Spleen (tissue), 11 donors: Measurements from ENCODE around the gene MBD5. TPM values are rescaled to one million over a fixed set of nuclear protein-coding genes. Genes with fewer than 3 reads are reported as not detected.

Experiments used
- DNase-seq: peaks from one replicate; pipeline ENCODE4 v3.0.0-alpha.2; 2020
- H3K27ac ChIP-seq, 8 donors: fragments of 200-600 bp; sonication (generic) in 7 of 8; 1 replicate in 4 of 8; 2 replicates in 4 of 8; pipeline versions ENCODE4 v1.5.0 to v1.8.0; 2016 to 2021; ENCODE audit warnings: inconsistent platforms in 4 of 8, mild to moderate bottlenecking in 4 of 8, moderate library complexity in 1 of 8
- H3K27me3 ChIP-seq, 7 donors: fragments of 200-600 bp; sonication (generic) in 6 of 7; replicated peaks in 1 of 7; 1 replicate in 4 of 7; 2 replicates in 3 of 7; pipeline versions ENCODE4 v1.5.0 to v1.8.0; 2016 to 2021; ENCODE audit warnings: inconsistent platforms in 3 of 7, mild to moderate bottlenecking in 1 of 7
- H3K36me3 ChIP-seq, 6 donors: fragments of 200-600 bp; sonication (generic) in 5 of 6; 1 replicate in 4 of 6; 2 replicates in 2 of 6; pipeline versions ENCODE4 v1.5.0 to v1.8.0; 2016 to 2021; ENCODE audit warnings: inconsistent platforms in 2 of 6
- H3K4me1 ChIP-seq, 6 donors: fragments of 200-600 bp; sonication (generic) in 5 of 6; 1 replicate in 3 of 6; 2 replicates in 3 of 6; pipeline versions ENCODE4 v1.5.0 to v1.8.0; 2016 to 2021; ENCODE audit warnings: inconsistent platforms in 3 of 6
- H3K4me3 ChIP-seq, 8 donors: fragments of 200-600 bp; sonication (generic) in 7 of 8; 1 replicate in 4 of 8; 2 replicates in 4 of 8; pipeline versions ENCODE4 v1.5.0 to v1.8.0; 2016 to 2021; ENCODE audit warnings: inconsistent platforms in 4 of 8, mild to moderate bottlenecking in 4 of 8, moderate library complexity in 2 of 8
- H3K9me3 ChIP-seq, 8 donors: fragments of 200-600 bp; sonication (generic) in 7 of 8; 1 replicate in 4 of 8; 2 replicates in 4 of 8; pipeline versions ENCODE4 v1.5.0 to v1.8.0; 2016 to 2021; ENCODE audit warnings: inconsistent platforms in 4 of 8
- CTCF ChIP-seq, 11 experiments: fragments of 200-600 bp in 7 of 11; fragments of 450-650 bp in 4 of 11; sonication (generic) in 4 of 11; IDR thresholded peaks in 8 of 11; conservative IDR thresholded peaks in 3 of 11; 1 replicate in 7 of 11; 2 replicates in 4 of 11; pipeline versions ENCODE4 v1.4.0 to v1.8.0; 2016 to 2021; ENCODE audit warnings: antibody characterized with exemption in 11 of 11, inconsistent platforms in 4 of 11, mild to moderate bottlenecking in 1 of 11
- POLR2A ChIP-seq, 3 donors: fragments of 450-650 bp; IDR thresholded peaks; one replicate each; pipeline ENCODE4 v1.5.1; 2017; ENCODE audit warnings: antibody characterized with exemption in 3 of 3, mild to moderate bottlenecking in 1 of 3
- POLR2AphosphoS5 ChIP-seq, 3 donors: sonication (generic); formaldehyde crosslinking; IDR thresholded peaks; one replicate each; pipeline ENCODE4 v1.5.1; 2017; ENCODE audit warnings: antibody characterized with exemption in 3 of 3
- WGBS, 5 donors: extraction: QIAGEN DNeasy Blood & Tissue Kit in 3 of 5; methylation state at CpG; one replicate each; pipeline versions ENCODE4 v1.1.5 to v1.1.7; 2013 to 2018; 5-methylcytosine and 5-hydroxymethylcytosine counted together
- intact Hi-C: fragments of 100-400 bp; cut with DNase I; formaldehyde crosslinking; loops from one replicate; pipeline ENCODE4 v1.15.0; 2023; ENCODE audit warnings: low total_unique reads
- polyA plus RNA-seq, 3 donors: library from polyadenylated mRNA; stranded (reverse); fragments of 200-250 nt; gene quantifications; one replicate each; pipeline ENCODE4 v1.2.1, GENCODE V29; 2013
- total RNA-seq, 7 donors: library from RNA; depleted of rRNA in 3 of 7; stranded (reverse); fragments of >200 nt in 3 of 7; fragmentation: NEBNext Ultra II Directional in 4 of 7; extraction: Animal tissue kit (Norgen Biotek cat#: 25700) in 4 of 7; gene quantifications; one replicate each; pipeline versions ENCODE4 v1.1.0 to v1.2.1, GENCODE V29; 2016 to 2021
- donor health status: healthy with polysubstance abuse.
- donor health status: DM: no; HTN: no; CAD: no; lungs with moderate emphysema.
- donor health status: DM: no; HTN: no; CAD: no.
- donor health status: Bipolar disorder and iron deficiency.
- donor health status: healthy.
- donor health status: DM: no; HTN: no; CAD: no.
- donor health status: DM: yes; HTN: yes; CAD: no.

The MBD5 gene
- total and polyA plus RNA-seq, 10 donors, result 5.7 to 84.5 (median 60.0) TPM

DNA sequence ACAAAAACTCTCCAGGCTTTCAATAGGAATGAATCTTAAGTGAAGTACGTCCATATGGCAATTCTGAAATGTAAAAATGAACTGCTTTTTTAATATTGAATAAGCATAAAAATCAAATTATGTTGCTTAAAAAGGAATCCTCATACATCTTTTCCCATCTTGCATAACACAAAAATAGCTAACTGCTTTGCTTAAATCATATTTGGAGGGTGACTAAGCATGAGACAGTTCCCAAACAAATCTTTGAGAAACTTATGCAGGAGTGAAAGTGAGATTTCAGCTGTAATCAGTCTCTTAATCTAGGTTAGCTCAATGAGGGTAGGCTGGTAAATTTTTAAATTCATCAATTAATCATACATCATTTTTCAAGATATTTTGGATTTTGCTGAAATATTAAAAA, 111.5 kb downstream of the MBD5 start:
- WGBS, 5 donors, result 91 to 100% (median 95%) methylated on average over 1 of the region's 1 CpG

DNA sequence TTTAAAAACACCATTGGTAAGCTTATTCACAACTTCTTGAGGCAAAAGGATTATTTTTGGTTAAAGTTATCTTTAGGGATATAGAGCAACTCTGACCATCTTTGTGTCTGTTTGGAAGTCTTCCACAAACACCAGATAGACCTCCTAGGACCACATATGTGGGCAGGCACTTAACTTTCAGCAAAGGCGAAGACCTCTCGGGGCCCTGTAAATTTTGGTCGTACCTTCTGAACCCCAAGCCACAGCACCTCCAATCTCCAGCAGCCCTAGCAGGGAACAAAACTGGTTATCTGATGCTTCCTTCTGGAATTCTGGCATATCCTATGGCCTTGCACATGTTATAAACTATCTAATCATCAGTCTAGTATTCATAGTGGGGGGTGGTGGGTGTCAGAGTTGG, 114.8 kb downstream of the MBD5 start:
- intact Hi-C loops, result no loop called here
- Histone ChIP-seq H3K27ac (no peak overlapping the region), H3K9me3 (no peaks in the 10 kb centered on the region), H3K4me1 (no peaks in the 10 kb centered on the region), H3K36me3 (no peaks in the 10 kb centered on the region), H3K4me3 (no peak overlapping the region), H3K27me3 (no peaks in the 10 kb centered on the region)
- TF ChIP-seq POLR2A (IDR thresholded peaks at IDR 0.05) (no peak), POLR2AphosphoS5 (IDR thresholded peaks at IDR 0.05) (no peak), CTCF (IDR thresholded peaks at IDR 0.05 in 8 of 11, conservative IDR thresholded peaks at IDR 0.05 in 3 of 11) (no peak)
- 79 to 94% (median 86%) methylated on average over 3 of the region's 3 CpGs for WGBS, 5 donors
- no peak for DNase-seq

More for the DNA sequence above, 111.5 kb downstream of the MBD5 start:
- Histone ChIP-seq H3K4me3 (no peak overlapping the region), H3K27ac (no peak overlapping the region), H3K36me3 (peaks cover 0 to under 1% (median 0%) of the 10 kb centered on the region in 6 donors), H3K4me1 (no peaks in the 10 kb centered on the region), H3K9me3 (no peaks in the 10 kb centered on the region), H3K27me3 (no peaks in the 10 kb centered on the region)
- no peak for DNase-seq
- intact Hi-C loops, result no loop called here
- no peak for TF ChIP-seq POLR2A (IDR thresholded peaks at IDR 0.05)
- no peak for TF ChIP-seq CTCF (IDR thresholded peaks at IDR 0.05 in 8 of 11, conservative IDR thresholded peaks at IDR 0.05 in 3 of 11)
- TF ChIP-seq POLR2AphosphoS5 (IDR thresholded peaks at IDR 0.05), result no peak

- H3K4me3 ChIP-seq, result no peak overlapping the region
- H3K27me3 ChIP-seq, result no peaks in the 10 kb centered on the region
- no peaks in the 10 kb centered on the region for H3K9me3 ChIP-seq
- no peak for DNase-seq
- WGBS, 5 donors, result 83 to 98% (median 94%) methylated on average over 1 of the region's 1 CpG
- H3K4me1 ChIP-seq, result no peaks in the 10 kb centered on the region
- intact Hi-C loops, result no loop called here
- TF ChIP-seq POLR2A (IDR thresholded peaks at IDR 0.05) (no peak), CTCF (IDR thresholded peaks at IDR 0.05 in 8 of 11, conservative IDR thresholded peaks at IDR 0.05 in 3 of 11) (no peak), POLR2AphosphoS5 (IDR thresholded peaks at IDR 0.05) (no peak)
- H3K27ac ChIP-seq, result no peak overlapping the region
- H3K36me3 ChIP-seq, result no peaks in the 10 kb centered on the region
Measured at GRCh38 chr2:148136441-148136840, 115.5 kb downstream of the MBD5 start.

GRCh38 chr2:148161909-148162435, 141.1 kb downstream of the MBD5 start:
- no peaks in the 10 kb centered on the region for H3K27me3 ChIP-seq
- no peak for DNase-seq
- no peak overlapping the region for H3K4me3 ChIP-seq
- no peaks in the 10 kb centered on the region for H3K9me3 ChIP-seq
- no peak for TF ChIP-seq POLR2AphosphoS5 (IDR thresholded peaks at IDR 0.05)
- no peak for TF ChIP-seq CTCF (IDR thresholded peaks at IDR 0.05 in 8 of 11, conservative IDR thresholded peaks at IDR 0.05 in 3 of 11)
- TF ChIP-seq POLR2A (IDR thresholded peaks at IDR 0.05), result no peak
- H3K36me3 ChIP-seq, result peaks cover 0 to 7% (median 0%) of the 10 kb centered on the region in 6 donors
- intact Hi-C loops, result no loop called here
- no peaks in the 10 kb centered on the region for H3K4me1 ChIP-seq
- 86 to 94% (median 89%) methylated on average over 2 of the region's 2 CpGs for WGBS, 5 donors
- H3K27ac ChIP-seq, result no peak overlapping the region
